ENCODE results near the gene SEPTIN8. TPM values are rescaled to one million over a fixed set of nuclear protein-coding genes. Genes with fewer than 3 reads are reported as not detected.
A peak's percentile ranks its signal among the peaks of the same experiment; 100 is the strongest.

The SEPTIN8 gene
- total and polyA plus RNA-seq, 2 of the 13 experiments (the other 11 are each of a cell fraction or from before 2014, with no cell fraction given): 41.4 to 49.9 TPM

GRCh38 chr5:132736853-132737833, 39.9 kb downstream of the SEPTIN8 start, which contains the start of gene KIF3A (continued):
- no peak for TF ChIP-seq RARG (CRISPR knock-in tag; IDR thresholded peaks at IDR 0.05; ENCODE audit: low read depth)
- TF ChIP-seq KDM2A (CRISPR knock-in tag; IDR thresholded peaks at IDR 0.05; ENCODE audit: borderline replicate concordance, low read depth): peak; percentile 79
- TF ChIP-seq ZNF446 (CRISPR knock-in tag; IDR thresholded peaks at IDR 0.05): no peak
- TF ChIP-seq ZC3H4 (CRISPR knock-in tag; IDR thresholded peaks at IDR 0.05; ENCODE audit: borderline replicate concordance): no peak
- no peak for TF ChIP-seq ZNF263 (CRISPR knock-in tag; IDR thresholded peaks at IDR 0.05)
- TF ChIP-seq ZUFSP (CRISPR knock-in tag; IDR thresholded peaks at IDR 0.05; ENCODE audit: borderline replicate concordance): no peak
- TF ChIP-seq ZMYM2 (CRISPR knock-in tag; IDR thresholded peaks at IDR 0.05): no peak
- no peak for TF ChIP-seq ZNF253 (CRISPR knock-in tag; IDR thresholded peaks at IDR 0.05; ENCODE audit: borderline replicate concordance)
- TF ChIP-seq ZNF274 (CRISPR knock-in tag; IDR thresholded peaks at IDR 0.05): no peak
- no peak for TF ChIP-seq ZNF737 (CRISPR knock-in tag; IDR thresholded peaks at IDR 0.05; ENCODE audit: borderline replicate concordance)
- no peak for TF ChIP-seq PRDM4 (CRISPR knock-in tag; IDR thresholded peaks at IDR 0.05; ENCODE audit: borderline replicate concordance)
- no peak for TF ChIP-seq TBX3 (IDR thresholded peaks at IDR 0.05; ENCODE audit: borderline replicate concordance)
- TF ChIP-seq ARID4A (CRISPR knock-in tag; IDR thresholded peaks at IDR 0.05; ENCODE audit: borderline replicate concordance): peak; percentile 97
- no peak for TF ChIP-seq ZNF557 (CRISPR knock-in tag; IDR thresholded peaks at IDR 0.05)
- TF ChIP-seq CREB1 (IDR thresholded peaks at IDR 0.05): no peak
- no peak for TF ChIP-seq CREB1 (CRISPR knock-in tag; IDR thresholded peaks at IDR 0.05)
- peak; percentile 77; the same call in 2 of the 3 replicates for TF ChIP-seq MXI1 (IDR thresholded peaks at IDR 0.05; ENCODE audit: borderline replicate concordance, low read depth, low read length)
- no peak for TF ChIP-seq NPAS2 (CRISPR knock-in tag; IDR thresholded peaks at IDR 0.05; ENCODE audit: borderline replicate concordance)
- no peak for TF ChIP-seq HOXD1 (CRISPR knock-in tag; IDR thresholded peaks at IDR 0.05)
- no peak for TF ChIP-seq ZNF75D (CRISPR knock-in tag; IDR thresholded peaks at IDR 0.05; ENCODE audit: borderline replicate concordance)
- peak; percentile 24; the same call in 1 of the 2 replicates for TF ChIP-seq ZNF556 (CRISPR knock-in tag; IDR thresholded peaks at IDR 0.05; ENCODE audit: borderline replicate concordance)

Data from HepG2 (cell line).